Muscle layer of duodenum (tissue), 2 donors: ENCODE results near the gene NECAP2.

Experiments used
- H3K27ac ChIP-seq: one replicate; pipeline ENCODE4 v1.7.0; 2013; ENCODE audit warnings: mild to moderate bottlenecking, low read length
- H3K27me3 ChIP-seq: one replicate; pipeline ENCODE4 v1.7.0; 2013; ENCODE audit warnings: low read depth, mild to moderate bottlenecking, control low read depth, low read length
- H3K36me3 ChIP-seq, 2 donors: one replicate each; pipeline ENCODE4 v1.7.0; 2013; ENCODE audit warnings: low read length in 2 of 2, control low read depth in 1 of 2, mild to moderate bottlenecking in 1 of 2; ENCODE audit not compliant: insufficient read depth in 2 of 2, control insufficient read depth in 1 of 2
- H3K4me1 ChIP-seq, 2 donors: one replicate each; pipeline ENCODE4 v1.7.0; 2013; ENCODE audit warnings: low read length in 2 of 2, mild to moderate bottlenecking in 2 of 2, control low read depth in 1 of 2, moderate library complexity in 1 of 2; ENCODE audit not compliant: insufficient read depth in 2 of 2, control insufficient read depth in 1 of 2
- H3K4me3 ChIP-seq, 2 donors: one replicate each; pipeline ENCODE4 v1.7.0; 2013; ENCODE audit warnings: low read length in 2 of 2, low read depth in 1 of 2, mild to moderate bottlenecking in 1 of 2
- H3K9me3 ChIP-seq, 2 donors: one replicate each; pipeline ENCODE4 v1.7.0; 2013; ENCODE audit warnings: low read length in 2 of 2, control low read depth in 1 of 2, mild to moderate bottlenecking in 1 of 2; ENCODE audit not compliant: control insufficient read depth in 1 of 2
- donor health status: healthy.

The NECAP2 gene

DNA sequence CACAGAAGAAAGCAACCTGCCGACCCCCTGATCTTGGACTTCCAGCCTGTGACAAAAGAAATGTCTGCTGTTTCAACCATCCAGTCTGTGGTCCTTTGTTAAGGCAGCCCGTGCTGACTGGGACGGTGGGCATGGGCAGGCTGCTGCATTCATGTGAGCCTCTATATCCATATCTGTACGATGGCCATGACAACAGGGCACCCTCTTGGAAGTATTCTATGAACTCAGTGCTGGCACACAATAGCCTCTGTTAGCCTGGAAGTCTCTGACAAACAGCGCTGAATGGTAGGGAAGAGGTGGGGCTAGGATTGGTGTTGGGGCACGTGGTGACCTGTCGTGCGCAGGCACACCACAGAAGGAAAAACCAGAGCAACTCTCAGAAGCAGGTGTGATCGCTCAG lies 33.7 kb upstream of the NECAP2 start:
- Histone ChIP-seq H3K9me3 (no peaks in the 10 kb centered on the region), H3K36me3 (no peaks in the 10 kb centered on the region), H3K4me1 (no peaks in the 10 kb centered on the region), H3K27me3 (no peaks in the 10 kb centered on the region), H3K4me3 (no peak overlapping the region), H3K27ac (no peak overlapping the region)

DNA sequence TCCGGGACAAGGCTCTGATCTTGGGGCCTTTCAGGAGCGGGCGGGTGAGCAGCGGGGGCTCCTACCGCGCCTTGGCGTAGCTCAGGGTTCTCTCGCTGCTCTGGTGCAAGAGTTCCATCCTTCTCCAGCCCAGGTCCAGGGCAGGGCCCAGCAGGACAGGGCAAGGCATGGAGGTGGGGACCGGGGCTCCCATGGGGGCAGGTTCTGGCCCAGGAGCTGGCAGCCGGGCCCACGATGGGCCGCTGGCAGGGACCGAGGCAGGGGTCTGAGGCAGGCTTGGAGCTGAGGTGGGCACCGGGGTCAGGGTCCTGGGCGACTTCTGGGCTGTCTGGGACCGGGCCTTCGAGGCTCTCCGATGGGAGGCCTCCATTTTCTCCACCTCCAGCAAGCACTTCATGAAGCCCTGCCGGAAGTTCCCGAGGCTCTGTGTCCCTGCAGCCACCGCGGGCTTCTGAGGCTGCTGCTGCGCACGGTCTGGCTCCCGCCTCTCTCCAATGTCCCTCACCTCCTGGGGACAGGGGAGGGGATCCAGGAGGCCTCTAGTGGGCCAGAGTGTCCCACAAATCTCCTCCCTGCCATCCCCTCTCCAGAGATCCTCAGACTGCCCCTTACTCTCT lies 30.9 kb upstream of the NECAP2 start:
- H3K4me3 ChIP-seq = no peak overlapping the region
- H3K9me3 ChIP-seq = no peaks in the 10 kb centered on the region
- H3K27me3 ChIP-seq = no peaks in the 10 kb centered on the region
- no peaks in the 10 kb centered on the region for H3K36me3 ChIP-seq
- no peak overlapping the region for H3K27ac ChIP-seq
- H3K4me1 ChIP-seq = no peaks in the 10 kb centered on the region

DNA sequence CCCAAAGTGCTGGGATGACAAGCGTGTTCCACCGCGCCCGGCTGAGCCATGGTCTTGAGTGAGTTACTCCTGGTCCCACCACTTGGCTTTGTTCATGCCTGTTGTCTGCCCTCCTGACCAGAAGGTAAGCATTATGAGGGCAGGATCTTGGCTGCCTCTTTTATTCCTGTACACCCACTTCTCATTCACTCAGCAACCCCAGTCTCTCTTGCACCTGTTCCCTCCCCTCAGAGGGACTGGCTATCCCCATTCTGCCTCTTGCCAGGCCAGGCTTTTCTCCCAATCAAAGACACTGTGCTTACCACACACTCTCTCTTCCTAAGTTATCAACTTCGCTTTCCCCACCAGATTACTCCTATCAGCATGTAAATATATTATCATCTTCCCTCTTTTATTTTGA lies 29.7 kb upstream of the NECAP2 start:
- H3K4me1 ChIP-seq = no peaks in the 10 kb centered on the region
- no peaks in the 10 kb centered on the region for H3K36me3 ChIP-seq
- H3K9me3 ChIP-seq = no peaks in the 10 kb centered on the region
- H3K27me3 ChIP-seq = no peaks in the 10 kb centered on the region
- no peak overlapping the region for H3K27ac ChIP-seq
- H3K4me3 ChIP-seq = no peak overlapping the region

DNA sequence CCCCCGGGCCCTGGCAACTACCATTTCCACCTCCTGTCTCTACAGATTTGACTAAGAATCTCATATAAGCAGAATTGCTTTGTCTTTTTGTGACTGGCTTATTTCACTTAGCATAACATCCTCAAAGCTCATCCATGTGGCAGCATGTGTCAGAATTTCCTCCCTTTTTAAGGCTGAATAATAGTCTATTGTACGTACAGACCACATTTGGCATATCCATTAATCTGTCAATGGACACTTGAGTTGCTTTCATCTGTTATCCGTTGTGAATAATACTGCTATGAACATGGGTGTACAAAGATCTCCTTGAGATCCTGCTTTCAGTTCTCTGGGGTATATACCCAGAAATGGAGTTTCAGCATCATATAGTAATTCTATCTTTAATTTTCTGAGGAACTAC lies 27.3 kb upstream of the NECAP2 start:
- H3K9me3 ChIP-seq = no peaks in the 10 kb centered on the region
- no peaks in the 10 kb centered on the region for H3K4me1 ChIP-seq
- H3K27me3 ChIP-seq = no peaks in the 10 kb centered on the region
- H3K4me3 ChIP-seq = no peak overlapping the region
- no peak overlapping the region for H3K27ac ChIP-seq
- no peaks in the 10 kb centered on the region for H3K36me3 ChIP-seq

DNA sequence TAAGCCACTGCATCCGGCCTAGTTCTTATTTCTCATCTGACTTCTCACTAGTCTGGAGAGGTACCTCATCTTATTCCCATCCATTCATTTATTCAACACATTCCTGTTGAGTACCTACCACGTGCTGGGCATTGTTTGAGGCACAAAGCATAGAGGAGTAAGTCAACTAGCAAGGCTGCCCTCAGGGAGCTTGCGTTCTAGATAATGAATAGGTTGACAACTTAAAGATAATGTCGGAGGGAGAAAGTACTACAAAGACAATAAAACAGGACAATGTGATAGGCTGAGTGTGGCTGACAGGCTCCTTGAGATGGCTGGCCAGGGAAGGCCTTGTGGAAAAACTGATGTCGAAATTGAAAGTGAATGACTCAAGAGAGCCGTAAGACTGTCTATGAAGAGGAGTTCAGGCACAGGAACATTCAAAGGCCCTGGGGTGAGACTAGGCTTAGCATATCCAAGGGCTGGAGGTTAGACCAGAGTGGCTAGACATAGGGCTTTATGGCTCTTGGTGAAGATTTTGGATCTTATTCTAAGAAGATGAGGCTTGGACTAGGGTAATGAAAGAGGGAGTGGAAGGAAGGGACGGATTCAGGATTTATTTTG lies 21.6 kb upstream of the NECAP2 start:
- no peaks in the 10 kb centered on the region for H3K36me3 ChIP-seq
- H3K4me1 ChIP-seq = no peaks in the 10 kb centered on the region
- H3K9me3 ChIP-seq = no peaks in the 10 kb centered on the region
- no peaks in the 10 kb centered on the region for H3K27me3 ChIP-seq
- H3K4me3 ChIP-seq = no peak overlapping the region
- H3K27ac ChIP-seq = no peak overlapping the region

DNA sequence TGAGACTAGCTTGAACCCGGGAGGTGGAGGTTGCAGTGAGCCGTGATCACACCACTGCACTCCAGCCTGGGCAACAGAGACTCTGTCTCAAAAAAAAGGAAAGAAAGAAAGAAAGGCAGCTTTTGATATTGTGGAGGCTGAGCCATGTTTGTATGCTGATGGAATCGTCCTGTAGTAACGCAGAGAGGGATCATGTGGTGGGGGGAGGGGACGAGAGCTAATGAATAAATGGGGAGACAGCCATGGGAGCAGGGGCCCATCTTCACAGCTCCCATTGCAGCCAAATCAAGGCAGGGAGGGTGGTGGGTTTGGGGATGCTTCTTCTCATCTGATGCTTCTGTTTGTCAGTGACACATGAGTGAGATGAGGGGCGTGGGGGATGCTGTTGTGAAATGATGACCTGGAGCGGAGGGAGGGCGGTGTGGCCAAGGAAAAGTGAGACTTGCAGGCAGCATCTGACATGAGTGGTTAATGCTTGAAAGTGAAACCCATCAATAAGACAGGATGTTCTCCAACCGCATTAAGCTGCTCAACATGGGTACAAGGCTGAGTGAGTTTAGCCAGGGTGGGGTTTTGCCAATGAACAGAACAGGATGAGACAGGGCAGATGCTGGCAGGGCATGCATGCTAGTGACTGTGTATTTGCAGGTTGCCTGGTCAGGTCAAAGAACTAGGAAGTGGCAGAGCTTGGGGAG lies 20.0 kb upstream of the NECAP2 start:
- Histone ChIP-seq H3K27ac (no peak overlapping the region), H3K27me3 (no peaks in the 10 kb centered on the region), H3K9me3 (no peaks in the 10 kb centered on the region), H3K4me3 (no peak overlapping the region), H3K4me1 (no peaks in the 10 kb centered on the region), H3K36me3 (no peaks in the 10 kb centered on the region)

DNA sequence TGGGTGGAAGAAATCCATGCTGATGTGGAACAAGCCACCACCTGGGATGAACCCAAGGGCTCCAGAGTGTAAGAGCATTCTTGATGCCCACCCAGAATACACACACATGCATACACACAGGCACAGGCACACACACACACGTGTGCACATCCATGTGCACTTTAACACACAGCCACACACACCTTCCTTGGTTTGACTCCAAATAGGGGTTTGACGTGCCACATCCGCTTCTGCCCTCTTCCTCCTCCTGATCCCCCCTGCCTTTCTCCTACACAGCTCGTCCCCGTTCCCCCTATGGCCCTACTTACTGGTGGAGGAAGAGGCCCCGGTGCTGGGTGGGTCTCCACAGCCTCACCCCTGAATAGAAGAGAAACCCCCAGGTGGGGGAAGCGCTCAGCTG lies 19.3 kb upstream of the NECAP2 start:
- Histone ChIP-seq H3K4me1 (no peaks in the 10 kb centered on the region), H3K27ac (no peak overlapping the region), H3K9me3 (no peaks in the 10 kb centered on the region), H3K36me3 (no peaks in the 10 kb centered on the region), H3K4me3 (no peak overlapping the region), H3K27me3 (no peaks in the 10 kb centered on the region)

DNA sequence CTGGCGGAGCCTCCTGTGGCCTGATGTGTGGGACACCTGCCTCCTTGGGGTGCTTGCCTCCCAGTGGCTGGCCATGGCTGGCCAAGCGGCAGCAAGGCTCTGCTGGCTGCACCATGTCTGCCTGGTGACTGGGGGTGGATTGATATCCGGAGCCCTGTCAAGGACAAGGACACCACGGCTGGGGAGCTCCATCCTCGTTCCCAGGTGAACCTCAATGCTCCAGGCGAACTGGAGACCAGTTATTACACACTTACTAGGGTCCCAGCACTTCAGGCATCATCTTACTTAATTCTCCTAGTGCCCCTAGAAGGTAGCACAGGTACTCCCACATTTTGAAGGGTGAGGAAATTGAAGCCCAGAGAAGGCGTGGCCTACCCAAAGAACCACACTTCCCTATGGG lies 18.5 kb upstream of the NECAP2 start:
- no peaks in the 10 kb centered on the region for H3K4me1 ChIP-seq
- H3K36me3 ChIP-seq = no peaks in the 10 kb centered on the region
- H3K27me3 ChIP-seq = no peaks in the 10 kb centered on the region
- H3K9me3 ChIP-seq = no peaks in the 10 kb centered on the region
- H3K4me3 ChIP-seq = no peak overlapping the region
- no peak overlapping the region for H3K27ac ChIP-seq

DNA sequence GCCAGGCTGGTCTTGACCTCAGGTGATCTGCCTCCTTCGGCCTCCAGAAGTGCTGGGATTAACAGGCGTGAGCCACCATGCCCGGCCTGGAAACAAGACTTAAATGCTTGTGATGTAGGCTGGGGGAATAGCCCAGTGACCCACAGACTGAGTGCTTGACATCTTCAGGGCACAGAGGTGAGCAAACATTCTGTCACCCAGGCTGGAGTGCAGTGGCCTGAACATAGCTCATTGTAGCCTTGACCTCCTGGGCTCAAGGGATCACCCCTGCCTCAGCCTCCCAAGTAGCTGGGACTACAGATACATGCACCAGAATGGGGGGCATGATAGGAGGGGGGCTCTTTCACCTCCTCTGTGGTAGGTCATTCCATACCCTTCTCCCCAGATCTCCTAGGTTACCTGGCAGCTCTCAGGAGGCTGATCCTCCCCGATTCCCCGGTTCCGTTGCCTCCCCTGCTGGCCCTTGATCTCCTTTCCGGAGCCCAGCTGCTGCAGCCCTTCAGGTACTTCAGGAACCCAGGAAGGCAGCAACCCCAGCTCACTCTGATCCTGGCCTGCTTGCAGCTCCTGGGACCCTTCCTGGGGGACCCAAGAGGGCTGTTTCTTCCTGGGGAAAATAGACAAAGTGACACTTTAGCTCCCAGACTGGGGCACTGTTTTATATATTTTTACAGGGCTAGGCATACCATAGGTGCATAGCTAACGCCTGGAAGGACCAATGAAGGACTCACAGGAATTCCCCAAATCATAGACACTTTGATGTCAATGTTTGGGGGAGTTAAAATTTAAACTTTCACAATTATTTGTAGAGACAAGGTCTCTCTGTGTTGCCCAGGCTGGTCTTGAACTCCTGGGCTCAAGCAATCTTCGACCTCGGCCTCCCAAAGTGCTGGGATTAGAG lies 15.1 kb upstream of the NECAP2 start:
- no peaks in the 10 kb centered on the region for H3K9me3 ChIP-seq
- H3K27ac ChIP-seq = no peak overlapping the region
- no peaks in the 10 kb centered on the region for H3K4me1 ChIP-seq
- no peaks in the 10 kb centered on the region for H3K27me3 ChIP-seq
- H3K36me3 ChIP-seq = no peaks in the 10 kb centered on the region
- H3K4me3 ChIP-seq = no peak overlapping the region

DNA sequence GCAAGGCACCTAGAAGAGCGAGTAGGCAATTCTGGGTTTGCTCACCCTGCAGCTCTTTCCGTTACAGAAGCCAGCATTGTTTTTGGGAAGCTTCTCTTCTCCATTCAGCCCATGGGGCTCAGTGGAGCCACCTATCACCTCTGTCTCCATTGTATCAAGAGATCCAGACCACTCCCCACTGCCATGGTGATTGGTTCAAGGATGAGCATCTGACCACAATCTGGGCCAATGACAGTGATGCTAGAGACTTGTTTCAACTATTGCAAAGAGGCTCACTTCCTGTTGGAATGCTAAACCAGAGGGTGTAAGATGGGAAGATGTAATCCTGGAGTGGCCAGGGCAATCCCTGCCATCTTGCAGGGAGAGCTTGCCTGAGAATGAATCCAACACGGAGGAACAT lies 9.9 kb upstream of the NECAP2 start:
- no peaks in the 10 kb centered on the region for H3K36me3 ChIP-seq
- H3K4me1 ChIP-seq = no peaks in the 10 kb centered on the region
- no peaks in the 10 kb centered on the region for H3K27me3 ChIP-seq
- H3K27ac ChIP-seq = no peak overlapping the region
- no peak overlapping the region for H3K4me3 ChIP-seq
- H3K9me3 ChIP-seq = no peaks in the 10 kb centered on the region

DNA sequence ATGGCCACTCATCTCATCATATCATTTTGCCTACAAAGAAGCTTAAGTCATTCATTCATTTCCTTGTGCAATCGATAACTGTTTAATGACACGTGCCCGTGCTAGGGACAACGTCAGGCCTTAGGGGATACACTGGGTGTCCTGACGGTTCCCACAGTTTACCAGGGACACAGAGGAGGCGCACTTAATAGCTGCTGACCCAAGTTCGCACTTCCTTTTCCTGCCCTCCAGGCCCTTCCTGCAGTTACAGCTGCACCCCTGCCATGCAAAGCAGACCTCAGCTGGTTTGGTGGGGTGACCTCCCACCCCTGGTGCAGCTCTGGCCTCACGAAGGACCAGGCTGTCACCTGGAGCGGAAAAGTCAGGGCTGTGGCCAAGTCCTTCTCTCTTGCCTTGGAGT lies 7.5 kb upstream of the NECAP2 start:
- H3K27me3 ChIP-seq = no peaks in the 10 kb centered on the region
- H3K27ac ChIP-seq = no peak overlapping the region

More for the DNA sequence above, 7.5 kb upstream of the NECAP2 start:
- no peak overlapping the region for H3K4me3 ChIP-seq
- H3K4me1 ChIP-seq = no peaks in the 10 kb centered on the region
- H3K36me3 ChIP-seq = no peaks in the 10 kb centered on the region
- H3K9me3 ChIP-seq = no peaks in the 10 kb centered on the region
